HG03045 (cell line): ENCODE results near the gene CREBL2.
"Not testable (repeated sequence)": the region's sequence is repeated elsewhere in the genome, so short reads cannot be mapped to it uniquely, and the experiment has no call there.

Experiments used
- ATAC-seq: cut with Tn5 transposase; IDR thresholded peaks from one replicate; pipeline ENCODE4 v1.9.1; 2021; ENCODE audit warnings: mild to moderate bottlenecking, moderate library complexity; ENCODE audit not compliant: unreplicated experiment

Gene CREBL2, protein sequence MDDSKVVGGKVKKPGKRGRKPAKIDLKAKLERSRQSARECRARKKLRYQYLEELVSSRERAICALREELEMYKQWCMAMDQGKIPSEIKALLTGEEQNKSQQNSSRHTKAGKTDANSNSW

DNA sequence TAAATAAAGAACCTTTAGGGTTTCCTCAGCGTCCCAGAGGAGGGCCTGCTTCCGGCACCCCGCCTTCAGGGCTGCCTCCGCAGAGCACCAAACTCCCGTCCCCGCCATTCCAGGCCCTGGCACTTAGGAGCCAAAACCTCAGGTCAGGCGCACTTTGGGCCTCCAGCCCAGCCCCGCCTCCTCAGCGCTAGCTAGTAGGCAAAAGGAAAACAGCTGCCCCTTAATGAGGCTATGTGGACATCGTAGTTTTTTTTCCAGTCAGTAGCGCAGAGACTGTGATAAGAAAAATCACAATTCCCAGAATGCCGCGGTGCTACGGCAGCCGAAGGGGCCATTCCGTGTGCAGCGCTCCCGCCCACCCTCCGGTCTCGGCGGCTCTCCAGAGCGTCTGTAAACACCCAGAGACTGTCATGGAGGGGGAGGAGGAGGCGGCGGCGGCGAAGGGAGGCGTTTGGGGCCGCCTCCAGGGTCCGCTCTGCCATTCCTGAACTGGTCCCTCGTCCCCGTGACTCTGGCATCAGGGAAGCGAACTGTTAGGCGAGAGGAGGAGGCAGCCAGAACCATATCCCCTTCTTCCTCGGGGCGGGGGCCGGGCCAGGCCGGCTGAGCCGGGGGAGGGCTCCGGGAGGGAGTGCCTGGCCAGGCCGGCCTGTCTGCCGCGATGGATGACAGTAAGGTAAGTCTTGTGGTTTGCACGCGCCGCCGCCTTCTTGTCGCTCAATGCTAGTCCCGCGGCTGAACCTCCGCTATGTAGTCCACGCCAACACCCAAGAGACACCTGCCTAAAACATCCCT is at the start of gene CREBL2:
Gene CREBL2 (plus strand): TSS at position 365 of the 795 bp plus-strand sequence. CDS start 297 bp downstream, at position 662.
- ATAC-seq = peak; percentile 83

DNA sequence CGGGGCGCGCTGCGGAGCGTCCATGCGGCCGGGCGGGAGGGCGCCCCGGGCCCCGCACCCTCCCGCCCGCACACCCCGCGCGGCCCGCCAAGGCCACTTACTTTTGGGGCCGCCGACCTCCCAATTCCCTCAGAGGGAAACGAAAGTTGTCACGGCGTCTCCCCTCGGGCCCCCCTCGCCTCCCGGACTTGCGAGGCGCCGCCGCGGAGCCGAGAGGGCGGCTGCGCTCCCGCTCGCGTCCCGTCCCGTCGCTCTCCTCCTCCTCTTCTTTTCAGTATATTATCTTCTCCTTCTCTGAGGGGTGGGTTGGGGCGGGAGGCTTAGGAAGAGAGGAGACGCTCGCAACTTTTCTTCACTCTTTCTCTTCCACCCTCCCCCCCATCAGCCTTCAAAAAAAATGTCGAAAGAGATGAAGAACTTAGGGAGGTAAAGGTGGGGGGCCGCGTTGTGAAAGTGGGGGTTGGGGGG is 49.6 kb upstream of the CREBL2 start:
- ATAC-seq = peak; percentile 21

DNA sequence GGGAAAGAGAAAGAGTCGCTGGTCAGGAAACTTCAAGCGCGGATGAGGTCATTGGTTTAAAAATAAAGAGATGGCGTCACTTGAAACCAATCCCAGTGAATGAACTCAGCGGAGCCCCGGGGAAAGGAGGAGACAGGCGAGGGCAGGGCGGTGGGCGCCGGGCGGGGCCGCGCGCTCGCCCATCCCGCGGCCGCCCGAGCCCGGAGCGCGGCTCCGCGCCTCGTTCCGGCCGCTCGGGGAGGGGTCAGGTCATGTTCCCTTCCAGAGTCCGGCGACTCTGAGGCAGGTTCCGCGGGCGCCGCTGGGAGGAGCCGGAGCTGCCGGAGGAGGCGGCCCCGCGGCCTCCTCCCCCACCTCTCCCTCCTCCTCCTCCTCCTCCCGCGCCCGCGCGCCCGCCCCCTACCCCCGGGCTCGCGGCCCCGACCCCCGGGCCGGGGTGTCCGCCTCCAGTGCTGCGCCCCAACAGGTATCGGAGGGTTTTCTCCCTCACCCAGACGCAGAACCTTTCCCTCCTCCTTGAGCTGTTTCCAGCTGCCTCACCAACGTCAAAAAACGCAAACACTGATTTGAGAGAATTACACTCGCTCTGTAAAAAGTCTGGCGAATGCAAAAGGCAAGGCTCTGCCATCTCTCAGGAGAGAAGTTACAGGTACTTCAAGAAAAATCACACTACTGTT is 49.0 kb upstream of the CREBL2 start, which contains the start of gene DUSP16:
Gene DUSP16 (minus strand): TSS at position 279 of the 677 bp plus-strand sequence. CDS start 41,765 bp downstream, outside the sequence.
- peak; percentile 82 for ATAC-seq

DNA sequence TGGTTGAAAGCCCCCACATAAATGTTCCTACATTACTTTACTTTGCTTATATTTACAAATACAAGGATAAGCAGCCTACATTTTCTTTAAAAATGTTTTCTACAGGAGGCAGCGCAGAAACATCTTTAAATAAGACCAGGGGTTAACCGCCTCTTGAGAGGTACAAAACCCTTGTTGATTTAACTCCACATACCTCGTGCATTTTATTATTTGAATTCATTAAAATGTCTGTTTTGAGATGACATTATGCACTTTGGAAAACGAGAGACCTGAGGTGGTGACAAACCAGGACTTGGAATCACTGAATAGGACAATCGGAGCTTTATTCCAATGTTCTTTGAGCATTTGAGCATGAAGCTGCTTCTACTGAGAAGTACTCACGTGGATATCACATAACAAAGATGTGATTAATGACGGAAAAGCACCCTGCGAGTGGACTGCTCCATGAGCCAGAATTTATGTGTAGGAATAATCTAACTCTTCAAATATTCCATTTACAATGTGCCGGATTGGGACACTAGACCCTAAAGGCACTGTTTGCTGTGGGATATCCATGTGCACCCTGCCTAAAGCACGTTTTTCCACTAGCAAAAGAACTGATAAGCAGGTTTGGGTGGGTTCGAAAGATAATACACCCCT is 48.3 kb upstream of the CREBL2 start:
- ATAC-seq = no peak

DNA sequence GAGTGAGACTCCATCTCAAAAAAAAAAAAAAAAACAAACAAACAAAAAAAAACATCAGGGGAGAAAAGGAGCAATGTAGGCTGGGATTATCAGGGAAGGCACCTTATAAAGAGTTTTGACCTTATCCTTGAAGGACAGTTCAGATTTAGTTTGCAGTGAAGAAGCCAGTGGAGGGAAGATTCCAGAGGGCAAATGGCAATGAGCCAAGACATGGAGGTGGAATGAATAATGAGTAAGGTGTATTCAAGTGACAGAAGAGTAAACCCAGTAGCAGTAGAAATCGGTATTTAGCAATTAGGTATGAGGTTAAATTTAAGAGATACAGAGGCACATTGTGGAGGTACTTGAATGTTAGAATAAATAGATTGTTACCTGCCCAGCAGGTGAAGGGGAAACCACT is 46.8 kb upstream of the CREBL2 start:
- no peak for ATAC-seq

DNA sequence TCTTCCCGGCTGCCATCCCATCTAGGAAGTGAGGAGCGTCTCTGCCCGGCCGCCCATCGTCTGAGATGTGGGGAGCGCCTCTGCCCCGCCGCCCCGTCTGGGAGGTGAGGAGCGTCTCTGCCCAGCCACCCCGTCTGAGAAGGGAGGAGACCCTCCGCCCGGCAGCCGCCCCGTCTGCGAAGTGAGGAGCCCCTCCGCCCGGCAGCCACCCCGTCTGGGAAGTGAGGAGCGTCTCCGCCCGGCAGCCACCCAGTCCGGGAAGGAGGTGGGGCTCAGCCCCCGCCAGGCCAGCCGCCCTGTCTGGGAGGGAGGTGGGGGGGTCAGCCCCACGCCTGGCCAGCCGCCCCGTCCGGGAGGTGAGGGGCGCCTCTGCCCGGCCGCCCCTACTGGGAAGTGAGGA is 45.7 kb upstream of the CREBL2 start:
- not testable (repeated sequence) for ATAC-seq

DNA sequence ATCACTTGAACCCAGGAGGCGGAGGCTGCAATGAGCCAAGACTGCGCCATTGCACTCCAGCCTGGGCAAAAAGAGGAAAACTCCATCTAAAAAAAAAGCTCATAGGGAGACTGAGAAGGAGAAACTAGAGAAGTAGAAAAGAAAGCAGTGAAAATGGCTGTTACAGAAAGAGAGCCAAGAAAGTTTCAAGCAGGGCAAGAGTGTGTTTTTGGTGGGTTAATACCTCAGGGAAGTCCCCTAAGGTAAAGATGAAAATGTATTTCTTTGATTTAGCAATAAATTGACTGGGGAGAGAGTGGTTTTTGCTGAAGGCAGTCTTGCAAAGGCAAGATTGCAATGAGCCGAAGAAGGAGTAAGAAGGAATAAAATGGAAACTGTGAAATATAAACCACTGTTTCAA is 39.0 kb upstream of the CREBL2 start:
- ATAC-seq = no peak

DNA sequence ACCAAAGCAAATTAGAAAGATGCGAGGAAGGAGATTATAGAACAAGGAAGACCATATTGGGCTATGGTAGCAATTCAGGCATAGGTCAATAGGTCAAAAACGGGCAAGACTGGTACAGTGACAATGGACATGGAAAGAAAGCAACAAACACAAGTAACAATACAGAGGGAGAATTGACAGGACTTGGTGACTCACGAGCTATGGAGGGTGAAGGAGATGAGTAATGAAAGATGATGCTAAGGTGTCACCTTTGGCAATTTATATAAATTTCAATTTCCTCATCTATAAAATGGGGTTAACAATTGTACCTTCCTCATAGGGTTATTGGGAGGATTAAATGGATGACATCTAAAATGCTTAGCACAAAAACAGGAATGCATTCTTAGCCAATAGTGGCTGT is 33.9 kb upstream of the CREBL2 start:
- ATAC-seq = no peak

DNA sequence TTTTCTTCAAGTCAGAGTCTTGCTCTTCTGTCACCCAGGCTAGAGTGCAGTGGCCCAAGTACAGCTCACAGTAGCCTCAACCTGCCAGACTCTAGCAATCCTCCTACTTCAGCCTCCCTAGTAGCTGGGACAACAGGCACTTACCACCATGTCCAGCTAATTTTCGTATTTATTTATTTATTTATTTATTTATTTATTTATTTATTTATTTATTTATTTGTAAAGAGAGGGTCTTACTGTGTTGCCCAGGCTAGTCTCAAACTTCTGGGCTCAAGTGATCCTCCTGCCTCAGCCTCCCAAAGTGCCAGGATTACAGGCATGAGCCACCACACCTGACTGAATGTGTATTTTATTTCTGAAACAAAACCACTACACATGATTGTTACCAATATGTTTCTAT is 31.0 kb upstream of the CREBL2 start:
- not testable (repeated sequence) for ATAC-seq

DNA sequence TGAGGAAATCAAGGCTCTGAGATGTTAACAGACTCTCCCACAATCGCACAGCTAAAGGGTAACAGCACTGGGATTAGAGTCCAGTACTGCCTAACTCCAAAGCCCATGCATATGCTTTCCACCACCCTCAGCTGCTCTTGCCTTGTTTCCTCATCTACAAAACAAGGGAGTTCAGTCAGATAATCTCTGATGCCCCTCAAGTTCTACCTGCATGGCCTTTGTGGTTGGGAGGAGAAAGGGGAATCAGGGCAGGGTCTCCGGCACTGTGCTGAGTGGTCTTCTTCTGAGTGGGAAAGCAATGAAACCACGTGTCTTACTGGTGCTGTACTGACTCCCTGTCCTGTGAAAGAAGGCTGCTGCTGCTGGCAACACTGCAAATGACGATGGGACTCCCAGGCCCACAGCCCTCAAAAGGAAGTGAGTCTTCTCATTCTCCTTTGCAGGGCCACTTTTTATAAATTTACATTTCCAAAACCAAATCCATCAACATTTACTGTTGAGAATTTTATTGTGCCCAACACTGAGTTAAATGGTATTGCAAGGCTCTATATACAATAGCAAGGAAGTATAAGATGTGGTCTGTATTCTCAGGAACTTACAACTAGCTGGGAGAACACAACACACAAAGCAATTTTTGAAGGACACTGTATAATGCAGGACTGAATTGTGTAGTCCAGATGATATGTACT is 29.3 kb upstream of the CREBL2 start:
- peak; percentile 27 for ATAC-seq

DNA sequence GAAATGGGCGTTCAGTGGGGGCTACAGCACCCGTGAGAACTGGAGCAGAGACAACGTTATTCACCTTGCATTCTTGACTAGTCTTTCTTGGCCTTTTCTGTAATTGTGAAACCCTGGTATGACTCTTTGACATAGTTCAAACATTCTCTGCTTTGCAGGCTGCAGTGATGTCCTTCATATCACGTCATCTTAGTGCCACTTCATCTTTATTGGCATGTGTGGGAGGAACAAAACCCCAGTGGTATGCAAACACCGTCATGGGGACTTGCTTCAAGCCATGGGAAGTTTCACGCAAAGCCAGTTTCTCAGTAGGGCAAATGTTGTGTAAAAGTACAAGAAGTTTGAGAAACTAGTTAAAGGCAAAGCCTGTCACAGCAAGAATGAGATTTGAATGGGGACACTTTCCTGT is 28.8 kb upstream of the CREBL2 start:
- peak; percentile 92 for ATAC-seq

DNA sequence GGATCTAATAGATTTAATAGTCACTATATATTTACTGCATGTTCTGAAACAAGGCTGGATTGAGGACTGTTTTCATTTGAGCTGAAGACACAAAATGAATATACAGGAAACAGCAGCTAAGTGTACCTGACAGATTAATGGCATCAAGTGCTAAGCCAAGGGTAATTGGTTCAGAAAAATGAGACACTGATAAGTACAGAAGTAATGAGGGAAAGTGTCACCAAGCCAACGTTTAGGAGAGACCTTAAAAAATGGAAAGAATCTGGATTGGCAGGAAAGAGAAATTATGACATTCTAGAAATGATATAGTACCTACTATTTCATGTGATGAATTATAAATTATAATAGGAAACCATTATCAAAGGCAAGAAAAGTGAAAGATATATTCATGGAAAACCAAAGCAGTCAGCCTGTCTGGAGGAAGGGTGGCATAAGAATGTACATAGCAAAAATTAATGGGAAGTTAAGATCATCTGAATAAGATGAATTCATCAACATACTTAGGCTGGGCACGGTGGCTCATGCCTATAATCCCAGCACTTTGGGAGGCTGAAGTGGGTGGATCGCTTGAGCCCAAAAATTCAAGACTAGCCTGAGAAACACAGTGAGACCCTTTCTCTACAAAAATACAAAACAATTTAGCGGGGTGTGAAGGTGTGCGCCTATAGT is 28.0 kb upstream of the CREBL2 start:
- ATAC-seq = no peak

DNA sequence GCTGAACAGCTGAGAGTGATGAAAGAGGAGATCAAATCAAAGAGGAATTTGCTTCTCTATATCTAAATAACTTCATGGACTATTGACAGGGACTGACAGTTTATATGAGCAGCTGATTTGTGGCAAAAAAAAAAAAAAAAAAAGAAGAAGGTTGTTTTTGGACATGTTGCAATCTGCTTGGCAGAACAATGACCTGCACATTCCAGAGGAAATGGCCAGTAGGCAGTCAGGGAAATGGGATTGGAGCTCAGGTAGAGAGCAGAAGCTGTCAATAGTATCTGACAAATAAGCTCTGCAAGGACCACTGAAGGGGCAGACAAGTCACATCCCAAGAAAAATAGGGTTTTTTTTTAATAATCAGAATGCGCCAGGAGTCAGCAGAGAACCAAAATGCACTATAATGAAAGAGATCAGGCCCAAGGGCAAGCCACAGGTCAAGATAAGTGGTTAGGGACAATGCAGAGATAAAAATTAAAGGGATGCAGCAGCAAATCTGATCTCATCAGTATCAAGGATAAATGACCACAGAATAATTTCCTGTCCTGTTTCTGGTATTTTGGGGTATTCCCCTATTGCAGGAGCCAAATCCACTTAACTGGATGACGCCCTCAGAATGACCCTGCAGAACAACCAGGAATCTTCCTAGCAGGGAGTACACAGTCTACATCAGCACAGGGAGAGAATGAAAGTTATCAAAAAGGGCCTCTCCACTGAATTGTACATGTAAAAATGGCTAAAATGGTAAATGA is 26.4 kb upstream of the CREBL2 start:
- ATAC-seq = no peak

DNA sequence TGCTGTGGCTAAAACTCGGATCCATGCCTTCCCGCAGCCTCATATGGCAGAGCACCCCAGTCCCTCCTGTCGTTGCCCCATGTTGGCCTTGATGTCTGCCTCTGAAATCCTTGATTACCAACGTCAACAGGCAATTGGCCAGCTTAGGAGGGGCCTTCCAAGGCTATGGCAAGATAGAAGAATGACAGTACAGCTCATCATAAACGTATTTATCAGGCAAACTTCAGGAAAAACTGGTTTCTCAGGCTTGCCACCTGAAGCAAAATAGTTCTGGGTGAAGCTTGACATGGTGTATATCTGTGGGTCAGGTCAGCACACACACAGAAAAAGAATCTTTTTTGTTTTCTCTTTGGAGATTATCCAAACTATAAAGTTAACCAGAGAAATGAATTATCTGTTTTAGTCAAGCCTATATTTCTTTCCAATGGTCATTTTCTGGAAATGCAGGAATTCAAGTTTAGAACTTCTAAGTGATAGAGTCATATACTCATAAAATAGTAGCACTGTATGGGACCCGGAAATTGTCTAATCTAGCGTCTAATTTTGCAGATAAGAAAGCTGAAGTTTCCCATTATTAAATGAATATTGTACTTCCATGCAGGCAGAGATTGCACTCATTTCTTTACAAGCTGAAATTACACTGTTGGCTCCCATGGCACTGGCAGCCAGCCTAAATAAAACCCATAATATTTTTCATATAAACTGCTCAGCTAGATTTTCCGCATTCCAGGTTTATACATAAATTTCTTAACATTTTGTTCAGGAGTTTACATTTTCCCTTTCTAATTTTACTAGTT is 24.6 kb upstream of the CREBL2 start:
- no peak for ATAC-seq

DNA sequence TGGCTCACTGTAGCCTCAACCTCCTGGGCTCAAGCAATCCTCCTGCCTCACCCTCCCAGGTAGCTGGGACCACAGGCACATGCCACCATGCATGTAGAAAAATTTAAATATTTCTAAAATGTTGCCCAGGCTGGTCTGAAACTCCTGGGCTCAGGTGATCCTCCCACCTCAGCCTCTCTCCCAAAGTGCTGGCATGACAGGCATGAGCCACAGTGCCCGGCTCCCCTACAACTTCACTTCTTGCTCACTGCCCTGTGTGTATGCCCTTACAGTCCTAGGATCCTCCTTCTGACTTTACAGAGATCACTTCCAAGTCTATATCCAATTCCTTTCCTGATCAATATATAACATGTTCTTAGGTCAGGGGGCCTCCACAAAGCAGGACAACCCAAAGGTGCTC is 23.8 kb upstream of the CREBL2 start:
- no peak for ATAC-seq

DNA sequence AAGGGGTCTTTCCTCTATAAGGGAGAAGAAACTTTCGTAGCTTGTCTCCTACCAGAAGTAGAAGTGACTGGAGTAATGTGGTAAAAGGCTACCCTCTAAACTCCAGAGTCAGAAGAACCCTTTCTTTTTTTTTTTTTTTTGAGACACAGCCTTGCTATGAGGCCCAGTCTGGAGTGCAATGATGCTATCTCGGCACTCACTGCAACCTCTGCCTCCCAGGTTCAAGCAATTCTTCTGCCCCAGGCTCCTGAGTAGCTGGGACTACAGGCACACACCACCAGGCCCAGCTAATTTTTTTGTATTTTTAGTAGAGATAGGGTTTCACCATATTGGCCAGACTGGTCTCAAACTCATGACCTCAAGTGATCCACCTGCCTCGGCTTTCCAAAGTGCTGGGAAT is 23.2 kb upstream of the CREBL2 start:
- not testable (repeated sequence) for ATAC-seq

DNA sequence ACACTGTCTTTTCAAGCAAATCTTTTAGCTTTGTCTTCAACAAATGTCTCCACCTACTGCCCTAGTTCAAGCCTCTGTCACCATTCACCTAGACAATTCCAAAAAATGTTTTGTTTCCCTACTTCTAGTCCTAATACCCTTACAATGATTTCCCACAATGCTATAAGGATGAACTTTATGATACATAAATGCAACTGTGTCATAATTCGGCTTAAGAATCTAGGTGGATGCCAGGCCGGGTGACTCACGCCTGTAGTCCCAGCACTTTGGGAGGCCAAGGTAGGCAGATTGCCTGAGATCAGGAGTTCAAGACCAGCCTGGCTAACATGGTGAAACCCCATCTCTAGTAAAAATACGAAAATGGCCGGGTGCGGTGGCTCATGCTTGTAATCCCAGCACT is 20.7 kb upstream of the CREBL2 start:
- no peak for ATAC-seq

DNA sequence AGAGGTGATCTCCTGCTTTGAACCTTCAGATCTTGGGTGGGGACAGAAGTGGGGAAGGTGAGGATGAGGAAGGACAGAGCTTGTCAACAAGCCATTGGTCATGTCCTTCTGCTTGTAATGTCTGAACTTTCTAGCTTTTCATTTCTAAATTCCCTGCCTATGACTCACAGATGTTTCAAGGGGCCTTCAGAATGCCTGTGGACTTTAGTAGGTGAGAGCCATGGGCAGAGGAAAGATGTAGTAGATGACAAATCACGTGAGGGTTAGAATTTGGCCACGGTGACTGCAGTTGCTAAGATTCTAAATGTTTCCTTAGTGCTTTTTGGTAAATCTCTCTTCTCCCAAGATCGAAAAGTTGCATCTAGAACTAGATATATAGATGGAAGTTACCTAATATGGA is 18.7 kb upstream of the CREBL2 start:
- ATAC-seq = no peak

DNA sequence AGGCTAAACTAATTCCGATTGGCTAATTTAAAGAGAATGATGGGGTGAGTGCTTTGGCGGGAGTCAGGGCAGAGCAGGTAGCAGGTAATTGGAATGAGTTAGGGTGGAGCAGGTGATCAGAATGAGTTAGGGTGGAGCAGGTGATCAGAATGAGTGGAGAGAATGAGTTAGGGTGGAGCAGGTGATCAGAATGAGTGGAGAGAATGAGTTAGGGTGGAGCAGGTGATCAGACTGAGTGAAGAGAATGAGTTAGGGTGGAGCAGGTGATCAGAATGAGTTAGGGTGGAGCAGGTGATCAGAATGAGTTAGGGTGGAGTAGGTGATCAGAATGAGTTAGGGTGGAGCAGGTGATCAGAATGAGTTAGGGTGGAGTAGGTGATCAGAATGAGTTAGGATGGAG is 15.7 kb upstream of the CREBL2 start:
- ATAC-seq = not testable (repeated sequence)
